ENCODE measurements around the gene BSDC1.

Gene BSDC1

DNA sequence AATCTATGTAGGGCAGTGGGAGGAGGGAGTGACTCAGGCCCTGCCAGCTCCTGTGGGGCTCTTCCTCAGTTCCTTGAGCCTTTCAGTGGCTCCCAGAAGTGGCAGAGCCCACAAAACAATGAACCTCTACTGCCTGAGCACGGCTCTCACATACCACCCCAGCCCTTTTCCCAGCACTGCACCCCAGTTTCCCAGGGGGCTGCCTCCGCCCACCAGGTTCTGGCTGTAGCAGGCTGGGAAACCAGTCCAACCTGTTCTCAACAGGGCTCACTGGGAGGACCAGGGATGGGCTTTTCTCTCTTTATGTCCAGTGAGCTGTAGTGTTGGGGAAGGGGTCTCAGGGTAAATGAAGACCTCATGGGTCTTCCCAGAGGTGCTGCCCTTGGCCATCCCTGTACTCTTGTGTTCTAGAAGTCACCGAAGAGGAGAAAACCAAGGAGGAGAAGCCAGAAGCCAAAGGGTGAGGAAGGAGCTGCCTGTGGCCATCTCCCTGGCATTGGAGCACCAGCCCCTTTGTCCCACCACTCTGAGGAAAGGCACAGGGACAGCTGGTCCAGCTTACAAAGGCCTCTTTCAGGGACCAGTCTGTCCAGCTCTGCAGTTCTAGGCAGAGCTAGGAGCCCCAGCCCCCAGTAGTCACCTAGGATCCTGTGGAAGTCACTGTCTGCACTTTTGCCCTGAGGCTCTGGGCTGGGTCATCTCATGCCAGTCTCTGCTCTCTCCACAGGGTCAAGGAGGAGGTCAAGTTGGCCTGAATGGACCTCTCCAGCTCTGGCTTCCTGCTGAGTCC, 61.8 kb downstream of the BSDC1 start:
- Histone ChIP-seq H3K4me3 (replicated peaks; ENCODE audit: low read depth, low read length) (no peak overlapping the region), H3K27me3 (replicated peaks; ENCODE audit: control insufficient read depth, insufficient read depth, low read length) (no peaks in the 10 kb centered on the region), H3K36me3 (ENCODE audit: control insufficient read depth, insufficient read depth, low read length) (peaks cover 34% of the 10 kb centered on the region)
- TF ChIP-seq, protein P1, sequence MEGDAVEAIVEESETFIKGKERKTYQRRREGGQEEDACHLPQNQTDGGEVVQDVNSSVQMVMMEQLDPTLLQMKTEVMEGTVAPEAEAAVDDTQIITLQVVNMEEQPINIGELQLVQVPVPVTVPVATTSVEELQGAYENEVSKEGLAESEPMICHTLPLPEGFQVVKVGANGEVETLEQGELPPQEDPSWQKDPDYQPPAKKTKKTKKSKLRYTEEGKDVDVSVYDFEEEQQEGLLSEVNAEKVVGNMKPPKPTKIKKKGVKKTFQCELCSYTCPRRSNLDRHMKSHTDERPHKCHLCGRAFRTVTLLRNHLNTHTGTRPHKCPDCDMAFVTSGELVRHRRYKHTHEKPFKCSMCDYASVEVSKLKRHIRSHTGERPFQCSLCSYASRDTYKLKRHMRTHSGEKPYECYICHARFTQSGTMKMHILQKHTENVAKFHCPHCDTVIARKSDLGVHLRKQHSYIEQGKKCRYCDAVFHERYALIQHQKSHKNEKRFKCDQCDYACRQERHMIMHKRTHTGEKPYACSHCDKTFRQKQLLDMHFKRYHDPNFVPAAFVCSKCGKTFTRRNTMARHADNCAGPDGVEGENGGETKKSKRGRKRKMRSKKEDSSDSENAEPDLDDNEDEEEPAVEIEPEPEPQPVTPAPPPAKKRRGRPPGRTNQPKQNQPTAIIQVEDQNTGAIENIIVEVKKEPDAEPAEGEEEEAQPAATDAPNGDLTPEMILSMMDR (IDR thresholded peaks at IDR 0.05; ENCODE audit: insufficient read depth, low read length, poor library complexity, severe bottlenecking) = no peak
- DNase-seq (ENCODE audit: extremely low read depth, insufficient read length) = no peak

- no peak overlapping the region for H3K4me3 ChIP-seq (replicated peaks; ENCODE audit: low read depth, low read length)
- TF ChIP-seq, protein P1 (IDR thresholded peaks at IDR 0.05; ENCODE audit: insufficient read depth, low read length, poor library complexity, severe bottlenecking) = no peak
- no peaks in the 10 kb centered on the region for H3K27me3 ChIP-seq (replicated peaks; ENCODE audit: control insufficient read depth, insufficient read depth, low read length)
- no peak for DNase-seq (ENCODE audit: extremely low read depth, insufficient read length)
- peaks cover 41% of the 10 kb centered on the region for H3K36me3 ChIP-seq (ENCODE audit: control insufficient read depth, insufficient read depth, low read length)
Observed at GRCh38 chr1:32331549-32331948, 62.7 kb downstream of the BSDC1 start.

DNA sequence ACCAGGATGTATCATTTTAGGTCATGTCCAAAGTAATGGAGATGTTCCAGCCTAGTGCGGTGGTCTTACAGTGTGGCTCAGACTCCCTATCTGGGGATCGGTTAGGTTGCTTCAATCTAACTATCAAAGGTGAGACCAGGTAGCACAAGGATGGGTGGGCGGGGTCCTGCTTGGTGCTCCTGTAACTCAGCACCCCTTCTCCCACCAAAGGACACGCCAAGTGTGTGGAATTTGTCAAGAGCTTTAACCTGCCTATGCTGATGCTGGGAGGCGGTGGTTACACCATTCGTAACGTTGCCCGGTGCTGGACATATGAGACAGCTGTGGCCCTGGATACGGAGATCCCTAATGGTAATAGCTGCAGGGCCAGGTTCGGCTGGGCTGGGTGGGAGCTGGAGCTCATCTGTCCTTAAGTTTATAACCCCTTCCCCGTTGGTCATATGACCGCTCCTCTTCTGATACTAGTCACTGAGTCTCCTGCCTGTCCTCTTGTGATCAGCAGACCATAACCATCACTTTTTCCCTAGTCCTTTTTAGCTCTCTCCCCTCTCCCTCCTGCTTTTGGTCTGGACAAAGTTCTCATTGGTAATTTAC, 63.6 kb downstream of the BSDC1 start:
- DNase-seq (ENCODE audit: extremely low read depth, insufficient read length) = no peak
- peaks cover 41% of the 10 kb centered on the region for H3K36me3 ChIP-seq (ENCODE audit: control insufficient read depth, insufficient read depth, low read length)
- TF ChIP-seq, protein P1 (IDR thresholded peaks at IDR 0.05; ENCODE audit: insufficient read depth, low read length, poor library complexity, severe bottlenecking) = no peak
- no peak overlapping the region for H3K4me3 ChIP-seq (replicated peaks; ENCODE audit: low read depth, low read length)
- H3K27me3 ChIP-seq (replicated peaks; ENCODE audit: control insufficient read depth, insufficient read depth, low read length) = no peaks in the 10 kb centered on the region

- no peaks in the 10 kb centered on the region for H3K27me3 ChIP-seq (replicated peaks; ENCODE audit: control insufficient read depth, insufficient read depth, low read length)
- peaks cover 41% of the 10 kb centered on the region for H3K36me3 ChIP-seq (ENCODE audit: control insufficient read depth, insufficient read depth, low read length)
Observed at GRCh38 chr1:32329931-32330466, 64.2 kb downstream of the BSDC1 start.

DNA sequence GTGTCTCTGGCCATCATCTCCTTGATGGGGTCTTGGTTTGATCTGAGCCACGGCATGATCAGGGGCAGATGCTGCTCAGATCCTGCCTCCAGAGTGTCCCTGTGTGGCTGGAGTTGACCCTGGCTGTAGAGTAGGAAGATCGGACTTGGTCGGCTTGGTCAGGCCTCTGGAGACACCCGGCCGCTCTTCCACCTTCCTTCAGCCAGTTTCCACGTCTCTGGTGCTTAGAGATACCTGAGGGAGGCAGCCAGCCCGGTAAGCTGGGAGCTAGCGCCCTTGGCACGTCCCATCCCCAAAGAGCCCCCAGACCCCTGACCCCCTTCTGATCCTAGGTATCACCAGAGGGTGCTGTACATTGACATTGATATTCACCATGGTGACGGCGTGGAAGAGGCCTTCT, 67.0 kb downstream of the BSDC1 start:
- TF ChIP-seq, protein P1 (IDR thresholded peaks at IDR 0.05; ENCODE audit: insufficient read depth, low read length, poor library complexity, severe bottlenecking) = no peak
- Histone ChIP-seq H3K4me3 (replicated peaks; ENCODE audit: low read depth, low read length) (no peak overlapping the region), H3K27me3 (replicated peaks; ENCODE audit: control insufficient read depth, insufficient read depth, low read length) (no peaks in the 10 kb centered on the region), H3K36me3 (ENCODE audit: control insufficient read depth, insufficient read depth, low read length) (peaks cover 34% of the 10 kb centered on the region)
- no peak for DNase-seq (ENCODE audit: extremely low read depth, insufficient read length)

More at GRCh38 chr1:32329931-32330466, 64.2 kb downstream of the BSDC1 start:
- TF ChIP-seq, protein P1 (IDR thresholded peaks at IDR 0.05; ENCODE audit: insufficient read depth, low read length, poor library complexity, severe bottlenecking) = no peak
- DNase-seq (ENCODE audit: extremely low read depth, insufficient read length) = no peak
- H3K4me3 ChIP-seq (replicated peaks; ENCODE audit: low read depth, low read length) = no peak overlapping the region

Measured in GM06990 (cell line).